HG02938 (cell line): ENCODE measurements around the gene VPS33A.
"Not testable (repeated sequence)": the region's sequence is repeated elsewhere in the genome, so short reads cannot be mapped to it uniquely, and the experiment has no call there.

Source experiments
- ATAC-seq: cut with Tn5 transposase; IDR thresholded peaks from one replicate; pipeline ENCODE4 v1.9.1; 2021; ENCODE audit warnings: mild to moderate bottlenecking, moderate library complexity; ENCODE audit not compliant: unreplicated experiment

The VPS33A gene

GRCh38 chr12:122205053-122205925 lies 61.0 kb downstream of the VPS33A start:
- ATAC-seq = no peak

GRCh38 chr12:122204167-122205052 lies 61.9 kb downstream of the VPS33A start:
- no peak for ATAC-seq

GRCh38 chr12:122203301-122204166 lies 62.8 kb downstream of the VPS33A start, which contains the start of gene B3GNT4:
Gene B3GNT4 (plus strand): TSS chr12:122203709. CDS start chr12:122204619, 910 bp downstream.
- no peak for ATAC-seq

GRCh38 chr12:122202811-122203210 lies 63.5 kb downstream of the VPS33A start:
- ATAC-seq = not testable (repeated sequence)

GRCh38 chr12:122202017-122202416 lies 64.3 kb downstream of the VPS33A start:
- no peak for ATAC-seq

GRCh38 chr12:122201381-122201780 lies 64.9 kb downstream of the VPS33A start:
- no peak for ATAC-seq

- no peak for ATAC-seq
These were observed 65.6 kb downstream of the VPS33A start for GRCh38 chr12:122200541-122201175.

GRCh38 chr12:122199484-122200355 lies 66.6 kb downstream of the VPS33A start:
- ATAC-seq = no peak

- no peak for ATAC-seq
These were observed 68.7 kb downstream of the VPS33A start for GRCh38 chr12:122197612-122197966.

- no peak for ATAC-seq
These were observed 70.9 kb downstream of the VPS33A start for GRCh38 chr12:122195405-122195804.

GRCh38 chr12:122194804-122195203 lies 71.5 kb downstream of the VPS33A start:
- ATAC-seq = no peak

- no peak for ATAC-seq
These were observed 73.9 kb downstream of the VPS33A start for GRCh38 chr12:122192441-122192840.

- no peak for ATAC-seq
These were observed 75.2 kb downstream of the VPS33A start for GRCh38 chr12:122190842-122191668.

- no peak for ATAC-seq
These were observed 76.4 kb downstream of the VPS33A start for GRCh38 chr12:122189626-122190475.

- no peak for ATAC-seq
These were observed 78.8 kb downstream of the VPS33A start for GRCh38 chr12:122187466-122187865.

- no peak for ATAC-seq
These were observed 80.7 kb downstream of the VPS33A start for GRCh38 chr12:122185494-122186082.

GRCh38 chr12:122185079-122185478 lies 81.2 kb downstream of the VPS33A start:
- no peak for ATAC-seq
